ENCODE data around the gene SRMS. TPM values are rescaled to one million over a fixed set of nuclear protein-coding genes. Genes with fewer than 3 reads are reported as not detected.
A peak's percentile ranks its signal among the peaks of the same experiment; 100 is the strongest.
"Not testable (repeated sequence)": the region's sequence is repeated elsewhere in the genome, so short reads cannot be mapped to it uniquely, and the experiment has no call there.

The SRMS gene
- polyA plus RNA-seq, 1 donor from 2014 or later: 0.43 TPM

DNA sequence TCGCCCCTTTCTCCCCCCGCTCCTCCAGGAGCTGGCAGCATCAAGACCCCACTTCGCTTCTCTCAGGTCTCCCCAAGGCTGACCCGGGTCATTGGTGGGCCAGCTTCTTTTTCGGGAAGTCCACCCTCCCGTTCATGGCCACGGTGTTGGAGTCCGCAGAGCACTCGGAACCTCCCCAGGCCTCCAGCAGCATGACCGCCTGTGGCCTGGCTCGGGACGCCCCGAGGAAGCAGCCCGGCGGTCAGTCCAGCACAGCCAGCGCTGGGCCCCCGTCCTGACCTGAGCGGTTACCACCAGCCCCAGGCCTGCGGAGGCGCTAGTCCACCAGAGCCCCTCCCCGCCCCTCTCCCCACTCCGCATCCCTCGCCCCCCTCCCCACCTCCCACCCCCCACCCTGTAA, 25.9 kb downstream of the SRMS start:
- peak overlapping the region; percentile 81 to 91 (median 87) for H3K4me3 Mint-ChIP-seq
- peak overlapping the region in 1 of 3 donors; percentile 58 for H3K27ac Mint-ChIP-seq
- H3K36me3 Mint-ChIP-seq: peaks cover 2% of the 10 kb centered on the region
- H3K9me3 Mint-ChIP-seq: peaks cover 0 to 6% (median 0%) of the 10 kb centered on the region in 3 donors
- peaks cover 4 to 11% (median 9%) of the 10 kb centered on the region in 3 donors for H3K4me1 Mint-ChIP-seq
- peaks cover 2% of the 10 kb centered on the region for H3K27me3 Mint-ChIP-seq

DNA sequence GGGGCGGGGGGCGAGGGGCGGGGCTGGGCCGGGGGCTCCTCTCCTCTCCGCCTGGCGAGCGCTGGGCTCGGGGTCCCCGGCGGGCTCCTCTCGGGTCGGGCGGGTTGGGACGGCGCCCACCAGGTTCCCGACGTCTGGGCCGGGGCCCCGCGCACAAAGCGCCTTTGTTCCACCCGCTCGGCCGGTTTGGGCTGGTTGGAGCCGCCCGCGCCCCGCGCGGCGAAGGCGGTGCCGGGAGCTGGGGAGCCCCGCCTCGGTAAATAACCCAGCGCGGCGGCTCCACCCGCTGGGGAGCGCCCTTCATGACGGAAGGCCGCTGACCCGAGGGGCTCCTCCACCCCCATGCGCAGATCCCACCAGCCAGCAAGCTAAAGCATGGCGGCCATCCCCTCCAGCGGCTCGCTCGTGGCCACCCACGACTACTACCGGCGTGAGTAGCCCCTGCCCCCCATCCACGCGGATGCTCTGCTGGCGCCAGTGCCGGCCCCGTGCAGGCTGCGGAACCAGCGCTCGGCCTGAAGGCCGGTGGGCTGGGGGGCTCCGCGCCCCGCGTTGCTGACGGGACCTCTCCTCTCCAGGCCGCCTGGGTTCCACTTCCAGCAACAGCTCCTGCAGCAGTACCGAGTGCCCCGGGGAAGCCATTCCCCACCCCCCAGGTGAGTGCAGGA, 26.5 kb downstream of the SRMS start:
- Mint-ChIP-seq H3K4me3 (peak overlapping the region; percentile 81 to 91 (median 87)), H3K36me3 (peaks cover 2% of the 10 kb centered on the region), H3K27ac (peak overlapping the region in 1 of 3 donors; percentile 73), H3K4me1 (peaks cover 4 to 11% (median 7%) of the 10 kb centered on the region in 3 donors), H3K27me3 (peaks cover 2% of the 10 kb centered on the region), H3K9me3 (peaks cover 0 to 6% (median 0%) of the 10 kb centered on the region in 3 donors)

DNA sequence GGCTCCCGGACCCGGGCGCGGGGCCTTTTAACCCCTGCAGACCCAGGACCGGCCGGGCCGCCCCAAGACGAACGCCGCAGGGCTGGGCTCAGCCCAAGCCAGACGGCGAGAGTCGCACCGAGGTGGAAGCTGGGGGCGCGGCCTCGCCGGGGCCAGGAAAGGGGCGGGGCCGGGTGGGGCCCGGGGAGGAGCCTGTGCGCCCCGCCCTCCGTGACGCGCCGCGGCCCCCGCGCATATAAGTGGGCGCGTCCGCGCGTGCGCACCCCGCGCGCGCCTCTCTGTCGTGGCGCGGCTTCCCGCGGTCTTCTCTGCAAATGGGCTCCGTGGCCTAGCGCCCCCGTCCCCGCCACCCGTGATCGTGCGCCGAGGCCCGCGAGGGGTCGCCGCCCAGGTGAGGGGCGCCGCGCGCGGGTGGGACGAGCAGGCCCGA, 27.0 kb downstream of the SRMS start, which contains the start of gene PPDPF:
Gene PPDPF, plus strand, starts transcription at position 262 of the 430 bp plus-strand sequence. CDS start 544 bp downstream, outside the sequence.
- Mint-ChIP-seq H3K27ac (peak within 1 kb of the TSS in 2 of 3 donors; percentile 78 to 90), H3K4me3 (peak within 1 kb of the TSS; percentile 81 to 93 (median 92)), H3K4me1 (peaks cover 4 to 11% (median 5%) of the 10 kb centered on the region in 3 donors), H3K27me3 (peaks cover 4% of the 10 kb centered on the region), H3K36me3 (peaks cover 2% of the 10 kb centered on the region), H3K9me3 (peaks cover 0 to 6% (median 0%) of the 10 kb centered on the region in 3 donors)

GRCh38 chr20:63519668-63520503, 27.7 kb downstream of the SRMS start:
- Mint-ChIP-seq H3K4me1 (peaks cover 4 to 5% (median 5%) of the 10 kb centered on the region in 3 donors), H3K4me3 (peak overlapping the region; percentile 73 to 93 (median 86)), H3K27me3 (peaks cover 5% of the 10 kb centered on the region), H3K36me3 (peaks cover 2% of the 10 kb centered on the region), H3K9me3 (peaks cover 0 to 6% (median 2%) of the 10 kb centered on the region in 3 donors), H3K27ac (peak overlapping the region in 2 of 3 donors; percentile 27 to 78)

DNA sequence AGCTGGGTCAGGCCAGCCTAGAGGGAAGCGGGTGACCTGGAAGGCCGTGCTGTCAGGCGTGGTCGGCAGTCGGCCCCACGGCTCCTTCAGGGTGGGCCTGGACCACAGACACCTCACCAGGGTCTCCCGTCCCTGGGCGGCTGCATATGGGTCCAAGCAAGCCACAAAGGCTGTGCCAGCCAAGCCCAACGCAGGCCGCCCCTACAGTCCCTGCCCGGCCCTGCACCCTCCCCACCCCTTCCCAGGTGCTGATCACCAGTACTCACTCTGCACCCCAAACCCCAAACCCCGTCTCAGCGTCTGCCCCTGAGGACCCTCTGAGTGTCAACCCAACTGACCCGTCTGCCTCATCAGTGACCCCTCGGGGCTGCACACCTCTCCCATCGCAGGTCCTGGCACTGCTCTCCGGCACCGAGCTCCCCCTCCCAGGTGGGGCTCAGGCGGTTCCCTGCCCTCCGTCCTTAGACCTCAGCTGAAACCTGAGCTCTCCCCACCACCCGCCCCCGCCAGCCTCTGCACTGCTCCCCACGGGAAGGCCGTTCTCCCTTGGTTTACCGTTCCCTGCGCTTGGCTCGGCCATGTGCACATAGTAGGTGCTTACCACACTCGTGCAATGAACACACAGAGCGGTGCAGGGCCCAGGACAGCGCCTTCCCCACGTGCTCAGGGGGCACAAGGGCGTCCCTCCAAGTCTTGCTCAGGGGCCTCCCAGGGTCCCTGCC, 28.4 kb downstream of the SRMS start:
- peak overlapping the region in 2 of 3 donors; percentile 27 to 78 for H3K27ac Mint-ChIP-seq
- H3K9me3 Mint-ChIP-seq: peaks cover 2 to 4% (median 4%) of the 10 kb centered on the region in 3 donors

DNA sequence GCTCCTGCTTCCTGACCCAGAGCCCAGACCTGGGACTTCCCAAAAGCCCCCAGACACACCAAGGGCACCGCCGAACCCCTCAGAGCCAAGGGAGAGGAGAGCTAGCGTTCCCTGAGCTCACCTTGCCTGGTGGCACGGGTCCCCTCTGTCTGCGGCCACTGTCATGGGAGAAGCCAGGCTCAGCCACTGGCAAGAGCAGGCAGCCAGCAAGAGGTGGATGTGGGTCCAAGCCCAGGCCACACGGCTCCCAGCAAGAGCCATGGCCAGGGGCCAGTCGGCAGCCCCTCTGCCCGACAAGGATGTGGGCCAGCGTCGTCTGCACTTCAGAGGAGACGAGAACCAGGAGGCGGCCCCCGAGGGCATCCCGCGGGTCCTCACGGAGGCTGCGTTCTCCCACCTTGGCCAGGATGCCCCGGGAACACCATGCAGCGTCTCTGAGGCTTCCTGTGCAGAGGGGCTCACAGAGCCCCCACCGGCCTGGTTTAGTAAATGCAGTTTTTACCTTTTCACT, 29.1 kb downstream of the SRMS start:
- Mint-ChIP-seq H3K4me3 (peak overlapping the region in 3 of 4 donors; percentile 44 to 85 (median 76)), H3K36me3 (no peaks in the 10 kb centered on the region), H3K4me1 (peaks cover 3 to 6% (median 4%) of the 10 kb centered on the region in 3 donors), H3K27me3 (peaks cover 8% of the 10 kb centered on the region), H3K9me3 (peaks cover 2 to 7% (median 4%) of the 10 kb centered on the region in 3 donors), H3K27ac (peak overlapping the region in 1 of 3 donors; percentile 78)

More for the DNA sequence above, 28.4 kb downstream of the SRMS start:
- H3K27me3 Mint-ChIP-seq: peaks cover 5% of the 10 kb centered on the region
- H3K36me3 Mint-ChIP-seq: no peaks in the 10 kb centered on the region
- H3K4me1 Mint-ChIP-seq: peaks cover 3 to 6% (median 4%) of the 10 kb centered on the region in 3 donors
- H3K4me3 Mint-ChIP-seq: peak overlapping the region; percentile 73 to 93 (median 86)

DNA sequence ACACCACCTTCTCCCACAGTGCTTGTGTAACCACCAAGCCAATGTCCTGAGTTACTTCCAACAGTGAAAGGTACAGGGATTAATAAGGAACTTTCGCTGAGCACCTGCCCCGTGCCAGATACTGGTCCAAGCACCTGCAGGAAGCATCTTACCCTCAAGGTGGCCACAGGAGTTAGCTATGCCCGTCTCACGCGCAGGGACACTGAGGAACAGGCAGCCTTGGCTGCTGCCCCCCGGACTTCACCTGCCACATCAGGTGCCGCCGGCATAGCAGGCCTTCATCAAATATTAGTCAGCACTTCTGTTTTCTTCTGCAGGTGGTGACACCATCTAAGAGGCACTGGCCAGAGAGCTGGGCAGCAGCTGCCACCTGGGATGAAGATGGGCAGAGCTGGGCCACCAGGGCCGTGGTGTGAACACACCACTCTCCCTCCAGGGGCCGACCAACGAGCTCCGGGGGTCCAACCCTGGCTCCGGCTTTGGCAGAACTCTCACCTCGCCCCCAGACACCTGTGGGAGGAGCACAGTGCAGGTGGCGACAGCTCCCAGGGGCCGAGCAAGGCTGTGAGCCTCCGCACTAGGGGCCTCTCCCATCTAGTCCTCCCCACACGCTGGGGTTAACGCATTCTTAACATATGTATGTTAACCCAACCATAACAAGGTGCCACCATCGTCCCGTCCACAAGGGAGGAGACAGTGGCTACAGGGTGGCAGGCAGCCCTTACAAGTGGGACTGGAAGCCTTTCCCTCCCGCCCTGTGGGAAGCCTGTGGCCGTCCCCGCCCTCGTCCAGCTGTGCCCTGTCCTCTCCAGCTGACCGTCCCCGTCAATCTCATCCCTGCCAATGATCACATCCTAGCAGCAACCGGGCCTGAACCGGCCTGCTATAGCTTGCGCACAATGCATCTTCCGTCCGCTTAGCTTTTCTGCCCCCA, 29.9 kb downstream of the SRMS start:
- Mint-ChIP-seq H3K27me3 (peaks cover 11% of the 10 kb centered on the region), H3K36me3 (no peaks in the 10 kb centered on the region), H3K4me3 (peak overlapping the region in 1 of 4 donors; percentile 85), H3K27ac (peak overlapping the region in 1 of 3 donors; percentile 33), H3K9me3 (peaks cover 2 to 10% (median 6%) of the 10 kb centered on the region in 3 donors), H3K4me1 (peaks cover 3 to 5% (median 4%) of the 10 kb centered on the region in 3 donors)

- Mint-ChIP-seq H3K9me3 (peaks cover 2 to 10% (median 7%) of the 10 kb centered on the region in 3 donors), H3K4me3 (peak overlapping the region in 2 of 4 donors; percentile 51 to 89), H3K27ac (peak overlapping the region in 1 of 3 donors; percentile 58), H3K27me3 (peaks cover 19% of the 10 kb centered on the region)
- not testable (repeated sequence) for H3K4me1 Mint-ChIP-seq, H3K36me3 Mint-ChIP-seq
Measured at GRCh38 chr20:63514520-63514919, 33.0 kb downstream of the SRMS start.

GRCh38 chr20:63513207-63513606, 34.3 kb downstream of the SRMS start:
- peak overlapping the region in 1 of 4 donors; percentile 22 for H3K4me3 Mint-ChIP-seq
- peak overlapping the region in 1 of 3 donors; percentile 80 for H3K27ac Mint-ChIP-seq
- peaks cover 23% of the 10 kb centered on the region for H3K27me3 Mint-ChIP-seq
- peaks cover 2 to 10% (median 7%) of the 10 kb centered on the region in 3 donors for H3K9me3 Mint-ChIP-seq
- H3K36me3 Mint-ChIP-seq: no peaks in the 10 kb centered on the region
- peaks cover 0 to 2% (median 0%) of the 10 kb centered on the region in 3 donors for H3K4me1 Mint-ChIP-seq

DNA sequence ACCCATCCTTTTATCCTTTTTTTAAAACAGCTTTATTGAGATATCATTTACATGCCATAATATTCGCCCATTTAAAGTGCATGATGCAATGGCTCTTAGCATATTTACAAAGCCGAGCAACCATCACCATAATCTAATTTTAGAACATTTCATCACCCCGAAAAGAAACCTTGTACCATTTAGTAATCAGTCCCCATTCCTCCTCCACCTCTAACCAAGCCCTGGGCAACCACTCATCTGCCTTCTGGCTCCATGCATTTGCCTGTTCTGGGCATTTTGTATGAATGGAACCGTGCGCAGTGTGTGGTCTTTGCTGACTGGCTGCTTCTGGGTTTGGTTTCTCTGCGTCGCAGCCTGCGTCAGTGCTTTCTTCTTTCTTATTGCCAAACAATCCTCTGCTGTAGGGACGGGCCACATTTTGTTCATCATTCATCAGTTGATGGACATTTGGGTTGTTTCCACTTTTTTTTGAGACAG, 38.4 kb downstream of the SRMS start:
- H3K4me1 Mint-ChIP-seq: no peaks in the 10 kb centered on the region
- H3K36me3 Mint-ChIP-seq: peaks cover 3% of the 10 kb centered on the region
- H3K27me3 Mint-ChIP-seq: peaks cover 28% of the 10 kb centered on the region
- H3K4me3 Mint-ChIP-seq: no peak overlapping the region
- H3K9me3 Mint-ChIP-seq: peaks cover under 1 to 16% (median 7%) of the 10 kb centered on the region in 3 donors
- no peak overlapping the region for H3K27ac Mint-ChIP-seq

DNA sequence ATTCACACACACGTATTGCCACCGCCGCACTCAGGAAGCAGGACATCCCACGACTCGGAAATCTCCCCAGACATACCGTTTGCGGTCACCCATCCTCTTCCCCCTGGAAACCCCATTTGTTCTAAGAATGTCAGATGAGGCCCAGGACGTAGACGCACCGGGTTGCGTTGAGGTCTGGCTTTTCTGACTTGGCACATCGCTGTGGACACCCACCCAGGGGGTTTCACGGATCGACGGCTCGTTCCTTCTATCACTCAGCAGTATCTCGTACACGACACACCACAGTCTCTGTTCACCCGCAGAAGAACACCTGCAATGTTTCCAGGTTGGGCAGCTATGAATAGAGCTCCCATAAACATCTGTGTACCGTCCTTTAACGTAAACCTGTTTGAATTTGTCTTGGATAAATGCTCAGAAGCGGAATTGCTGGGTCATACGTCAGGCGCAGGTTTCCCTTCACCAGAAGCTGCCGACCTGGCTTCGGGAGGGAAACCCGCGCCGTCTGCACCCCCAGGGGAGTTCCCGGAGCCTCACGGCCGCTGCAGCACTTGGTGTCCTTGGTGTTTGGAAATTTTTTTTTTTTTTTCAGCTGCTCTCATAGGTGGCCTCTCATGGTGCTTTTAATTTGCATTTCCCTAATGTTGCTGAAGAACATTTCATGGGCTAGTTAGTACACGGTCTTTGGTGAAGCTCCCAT, 39.3 kb downstream of the SRMS start:
- Mint-ChIP-seq H3K36me3 (peaks cover 3% of the 10 kb centered on the region), H3K9me3 (peaks cover 3 to 13% (median 6%) of the 10 kb centered on the region in 3 donors), H3K27me3 (peaks cover 23% of the 10 kb centered on the region), H3K4me3 (no peak overlapping the region), H3K27ac (no peak overlapping the region), H3K4me1 (no peaks in the 10 kb centered on the region)

DNA sequence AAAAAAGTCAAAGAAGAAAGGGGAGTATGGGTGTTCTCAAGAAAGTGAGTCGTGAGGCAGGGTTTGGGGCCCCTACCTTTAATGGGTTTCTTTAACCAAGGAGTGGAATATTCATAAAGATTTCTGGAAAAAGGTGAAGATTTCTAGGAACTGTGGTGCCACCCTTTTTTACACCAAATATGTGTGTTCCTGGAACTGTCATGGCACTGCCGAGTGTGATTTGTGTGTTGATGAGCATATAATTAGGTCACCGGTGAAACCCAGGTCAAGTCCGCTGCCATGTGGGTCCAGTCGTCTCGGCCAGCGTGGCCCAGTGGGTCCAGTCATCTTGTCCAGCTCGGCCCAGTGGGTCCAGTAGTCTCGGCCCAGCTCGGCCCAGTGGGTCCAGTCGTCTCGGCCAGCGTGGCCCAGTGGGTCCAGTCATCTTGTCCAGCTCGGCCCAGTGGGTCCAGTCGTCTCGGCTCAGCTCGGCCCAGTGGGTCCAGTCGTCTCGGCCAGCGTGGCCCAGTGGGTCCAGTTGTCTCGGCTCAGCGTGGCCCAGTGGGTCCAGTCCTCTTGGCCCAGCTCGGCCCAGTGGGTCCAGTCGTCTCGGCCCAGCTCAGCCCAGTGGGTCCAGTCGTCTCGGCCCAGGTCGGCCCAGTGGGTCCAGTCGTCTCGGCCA, 40.3 kb downstream of the SRMS start:
- H3K9me3 Mint-ChIP-seq: peaks cover 2 to 12% (median 3%) of the 10 kb centered on the region in 3 donors
- peak overlapping the region in 1 of 4 donors; percentile 77 for H3K4me3 Mint-ChIP-seq
- peaks cover 22% of the 10 kb centered on the region for H3K27me3 Mint-ChIP-seq
- H3K27ac Mint-ChIP-seq: no peak overlapping the region
- H3K36me3 Mint-ChIP-seq: peaks cover 3% of the 10 kb centered on the region
- H3K4me1 Mint-ChIP-seq: no peaks in the 10 kb centered on the region

Data from IgD-negative memory B cell (primary cell).